Measurements from ENCODE around the gene UBXN7. TPM values are rescaled to one million over a fixed set of nuclear protein-coding genes. Genes with fewer than 3 reads are reported as not detected.

Gene UBXN7
- total RNA-seq, 1 experiment from 2014 or later: 99.6 TPM

- no peak overlapping the region for H3K27ac Mint-ChIP-seq
- peaks cover 5% of the 10 kb centered on the region for H3K4me1 Mint-ChIP-seq
- ATAC-seq: no peak
- POLR2A ChIA-PET: no interaction called here
- no peak for DNase-seq (ENCODE audit: low spot score)
- H3K27me3 Mint-ChIP-seq (ENCODE audit: low read depth): no peaks in the 10 kb centered on the region
- H3K36me3 Mint-ChIP-seq: no peaks in the 10 kb centered on the region
- TF ChIP-seq KAT7 (CRISPR knock-in tag; IDR thresholded peaks at IDR 0.05; ENCODE audit: borderline replicate concordance): no peak
- TF ChIP-seq CREM (CRISPR knock-in tag; IDR thresholded peaks at IDR 0.05): no peak
- TF ChIP-seq AFF4 (CRISPR knock-in tag; IDR thresholded peaks at IDR 0.05; ENCODE audit: borderline replicate concordance): no peak
- no peak for TF ChIP-seq MAX (CRISPR knock-in tag; IDR thresholded peaks at IDR 0.05)
- no peak for TF ChIP-seq JUN (CRISPR knock-in tag; IDR thresholded peaks at IDR 0.05)
- TF ChIP-seq PRRX2 (CRISPR knock-in tag; IDR thresholded peaks at IDR 0.05): no peak
- TF ChIP-seq ZNF281 (CRISPR knock-in tag; IDR thresholded peaks at IDR 0.05): no peak
- TF ChIP-seq AR (CRISPR knock-in tag; IDR thresholded peaks at IDR 0.05): no peak
- TF ChIP-seq NR3C1 (CRISPR knock-in tag; conservative IDR thresholded peaks at IDR 0.05; ENCODE audit: low read depth): no peak
- no peak for TF ChIP-seq SP1 (CRISPR knock-in tag; conservative IDR thresholded peaks at IDR 0.05)
- no peak for TF ChIP-seq USF1 (CRISPR knock-in tag; IDR thresholded peaks at IDR 0.05)
- no peak for TF ChIP-seq PRDM15 (CRISPR knock-in tag; IDR thresholded peaks at IDR 0.05)
- no peak for TF ChIP-seq EMX1 (CRISPR knock-in tag; IDR thresholded peaks at IDR 0.05)
- TF ChIP-seq TCF7 (CRISPR knock-in tag; IDR thresholded peaks at IDR 0.05; ENCODE audit: low read depth): no peak
- no peak overlapping the region for H3K4me3 Mint-ChIP-seq
- H3K9me3 Mint-ChIP-seq: no peaks in the 10 kb centered on the region
- CTCF ChIA-PET: no interaction called here
These were observed 116.4 kb downstream of the UBXN7 start for GRCh38 chr3:196315821-196316220.
